Liver (tissue), 9 donors: ENCODE data around the gene ERC1. TPM values are rescaled to one million over a fixed set of nuclear protein-coding genes. Genes with fewer than 3 reads are reported as not detected.

Source experiments
- DNase-seq: peaks from one replicate; pipeline ENCODE4 v3.0.0-alpha.2; 2017; ENCODE audit warnings: low spot score
- H3K27ac ChIP-seq, 2 donors: one replicate each; pipeline ENCODE4 v1.7.0; 2013; ENCODE audit warnings: inconsistent platforms in 2 of 2, low read length in 2 of 2, control low read depth in 1 of 2, low read depth in 1 of 2, mild to moderate bottlenecking in 1 of 2
- H3K27me3 ChIP-seq, 4 donors: one replicate each; pipeline versions ENCODE4 v1.6.1 to v1.7.0; 2013; ENCODE audit warnings: low read length in 3 of 4, inconsistent platforms in 1 of 4, mild to moderate bottlenecking in 1 of 4, moderate library complexity in 1 of 4; ENCODE audit not compliant: control insufficient read depth in 4 of 4, insufficient read depth in 4 of 4
- H3K36me3 ChIP-seq, 4 donors: one replicate each; pipeline versions ENCODE4 v1.6.1 to v1.7.0; 2013; ENCODE audit warnings: low read length in 3 of 4, mild to moderate bottlenecking in 3 of 4, low read depth in 1 of 4, moderate library complexity in 1 of 4; ENCODE audit not compliant: control insufficient read depth in 4 of 4, insufficient read depth in 3 of 4
- H3K4me1 ChIP-seq, 4 donors: one replicate each; pipeline versions ENCODE4 v1.6.1 to v1.7.0; 2013; ENCODE audit warnings: low read length in 3 of 4, mild to moderate bottlenecking in 3 of 4, moderate library complexity in 1 of 4; ENCODE audit not compliant: control insufficient read depth in 4 of 4, insufficient read depth in 4 of 4
- H3K4me3 ChIP-seq, 3 donors: one replicate each; pipeline versions ENCODE4 v1.6.1 to v1.7.0; 2013; ENCODE audit warnings: low read length in 3 of 3, control low read depth in 1 of 3, low read depth in 1 of 3, mild to moderate bottlenecking in 1 of 3
- H3K9ac ChIP-seq, 2 donors: one replicate each; pipeline ENCODE4 v1.7.0; 2013; ENCODE audit warnings: low read length in 2 of 2, mild to moderate bottlenecking in 2 of 2, moderate library complexity in 2 of 2, control low read depth in 1 of 2, low read depth in 1 of 2
- H3K9me3 ChIP-seq, 4 donors: one replicate each; pipeline versions ENCODE4 v1.6.1 to v1.7.0; 2013; ENCODE audit warnings: low read length in 3 of 4; ENCODE audit not compliant: control insufficient read depth in 4 of 4
- EGR1 ChIP-seq, 2 donors: IDR thresholded peaks; 2 replicates each; pipeline ENCODE4 v1.6.1; 2016 to 2018; ENCODE audit warnings: antibody characterized with exemption in 2 of 2, low read depth in 2 of 2
- FOXA1 ChIP-seq: IDR thresholded peaks from 2 replicates; pipeline ENCODE4 v1.6.1; 2016; ENCODE audit warnings: antibody characterized with exemption
- FOXA2 ChIP-seq: IDR thresholded peaks from 2 replicates; pipeline ENCODE4 v1.6.1; 2016; ENCODE audit warnings: antibody characterized with exemption
- GABPA ChIP-seq, 2 donors: IDR thresholded peaks in 1 of 2; conservative IDR thresholded peaks in 1 of 2; 2 replicates each; pipeline ENCODE4 v1.6.1; 2016; ENCODE audit warnings: antibody characterized with exemption in 2 of 2, mild to moderate bottlenecking in 1 of 2, moderate library complexity in 1 of 2
- HNF4A ChIP-seq, 2 donors: conservative IDR thresholded peaks; 2 replicates each; pipeline ENCODE4 v1.6.1; 2016; ENCODE audit warnings: antibody characterized with exemption in 2 of 2, mild to moderate bottlenecking in 2 of 2
- HNF4G ChIP-seq: IDR thresholded peaks from 2 replicates; pipeline ENCODE4 v1.6.1; 2016; ENCODE audit warnings: antibody characterized with exemption
- JUND ChIP-seq, 2 donors: IDR thresholded peaks; 2 replicates each; pipeline ENCODE4 v1.6.1; 2016; ENCODE audit warnings: antibody characterized with exemption in 2 of 2
- NR2F2 ChIP-seq: IDR thresholded peaks from 2 replicates; pipeline ENCODE4 v1.6.1; 2016; ENCODE audit warnings: antibody characterized with exemption
- RAD21 ChIP-seq, 2 donors: IDR thresholded peaks; 2 replicates each; pipeline ENCODE4 v1.6.1; 2016; ENCODE audit warnings: antibody characterized with exemption in 2 of 2, mild to moderate bottlenecking in 2 of 2
- RXRA ChIP-seq, 2 donors: IDR thresholded peaks; 2 replicates each; pipeline ENCODE4 v1.6.1; 2017 to 2018; ENCODE audit warnings: antibody characterized with exemption in 2 of 2, mild to moderate bottlenecking in 1 of 2
- SP1 ChIP-seq: IDR thresholded peaks from 2 replicates; pipeline ENCODE4 v1.6.1; 2018; ENCODE audit warnings: antibody characterized with exemption, mild to moderate bottlenecking
- TAF1 ChIP-seq: conservative IDR thresholded peaks from 2 replicates; pipeline ENCODE4 v1.6.1; 2016; ENCODE audit warnings: antibody characterized with exemption, mild to moderate bottlenecking
- YY1 ChIP-seq: IDR thresholded peaks from 2 replicates; pipeline ENCODE4 v1.6.1; 2016; ENCODE audit warnings: antibody characterized with exemption, mild to moderate bottlenecking
- WGBS: extraction: QIAGEN DNeasy Blood & Tissue Kit; methylation state at CpG from one replicate; pipeline ENCODE4 v1.1.7; 2013; 5-methylcytosine and 5-hydroxymethylcytosine counted together
- polyA plus RNA-seq, 2 donors: library from polyadenylated mRNA; stranded (reverse) in 1 of 2; unstranded in 1 of 2; fragments of 200-250 nt in 1 of 2; fragments of >200 nt in 1 of 2; fragmentation: Nextera tagmentation in 1 of 2; extraction: Ambion mirVana in 1 of 2; gene quantifications; one replicate each; pipeline versions ENCODE4 v1.2.1 to v1.2.3, GENCODE V29; 2013 to 2015
- total RNA-seq, 2 donors: library from RNA; depleted of rRNA; stranded (reverse); fragments of >200 nt; gene quantifications; one replicate each; pipeline ENCODE4 v1.2.3, GENCODE V29; 2014
- TF ChIP-seq, protein P1 (sequence below): IDR thresholded peaks from 2 replicates; pipeline ENCODE4 v1.6.1; 2016; ENCODE audit warnings: antibody characterized with exemption, mild to moderate bottlenecking
- TF ChIP-seq, protein P2 (sequence below): fragments of 150-350 bp; IDR thresholded peaks from 2 replicates; pipeline ENCODE4 v1.5.1; 2017; ENCODE audit warnings: improper control_type of control experiment, low read depth, low read length; ENCODE audit not compliant: missing input control
- TF ChIP-seq, protein P3 (sequence below): IDR thresholded peaks from 2 replicates; pipeline ENCODE4 v1.6.1; 2016; ENCODE audit warnings: antibody characterized with exemption
- TF ChIP-seq, protein P4 (sequence below): IDR thresholded peaks from 2 replicates; pipeline ENCODE4 v1.6.1; 2016; ENCODE audit warnings: antibody characterized with exemption
- TF ChIP-seq, protein P5 (sequence below): IDR thresholded peaks from 2 replicates; pipeline ENCODE4 v1.6.1; 2016; ENCODE audit warnings: antibody characterized with exemption
- donor health status: healthy.
- donor health status: healthy.
- donor health status: healthy.
- donor health status: healthy.
- donor health status: healthy.

ERC1 gene
- total and polyA plus RNA-seq, 4 donors: 6.2 to 50.2 (median 10.3) TPM

DNA sequence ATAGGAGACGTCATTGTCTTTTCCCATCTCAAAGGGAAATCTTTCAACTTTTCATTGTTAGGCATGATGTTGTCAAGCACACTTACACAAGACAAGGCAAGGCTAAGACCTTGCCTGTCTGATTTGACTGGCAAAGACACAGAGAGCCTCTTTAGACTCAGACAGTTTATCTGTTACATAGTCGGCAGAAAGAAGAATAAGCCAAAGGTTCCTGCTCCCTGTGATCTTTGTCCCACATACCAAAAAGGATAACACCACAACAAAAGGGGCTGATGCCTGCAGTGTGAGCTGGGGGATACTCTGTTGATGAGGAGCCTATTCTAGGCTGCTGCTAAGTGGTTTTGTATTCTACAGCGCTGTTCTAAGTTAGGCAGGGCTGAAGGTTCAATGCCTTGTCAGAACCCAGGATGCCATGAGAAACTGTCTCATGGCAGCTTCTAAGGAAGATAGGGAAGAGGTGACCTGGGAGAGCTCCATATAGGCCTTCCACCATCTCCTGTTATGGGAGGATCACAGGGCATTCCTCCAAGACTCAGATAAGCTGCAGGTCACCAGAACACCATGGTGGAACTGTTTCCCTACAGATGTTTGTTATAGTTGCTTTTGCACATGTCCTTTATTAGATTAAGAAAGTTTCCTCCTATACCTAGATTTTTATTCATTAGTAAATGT is 12.7 kb downstream of the ERC1 start:
- H3K4me3 ChIP-seq: no peak overlapping the region
- H3K27ac ChIP-seq: no peak overlapping the region
- TF ChIP-seq HNF4G (no peak), FOXA2 (no peak), EGR1 (IDR thresholded peaks at IDR 0.05; ENCODE audit: low read depth in 2 of 2) (no peak), HNF4A (conservative IDR thresholded peaks at IDR 0.05) (no peak), YY1 (no peak), FOXA1 (no peak), RAD21 (IDR thresholded peaks at IDR 0.05) (no peak), NR2F2 (no peak), TAF1 (no peak), RXRA (IDR thresholded peaks at IDR 0.05) (no peak), SP1 (no peak), GABPA (IDR thresholded peaks at IDR 0.05 in 1 of 2, conservative IDR thresholded peaks at IDR 0.05 in 1 of 2) (no peak), JUND (IDR thresholded peaks at IDR 0.05) (no peak)
- TF ChIP-seq, protein P1, sequence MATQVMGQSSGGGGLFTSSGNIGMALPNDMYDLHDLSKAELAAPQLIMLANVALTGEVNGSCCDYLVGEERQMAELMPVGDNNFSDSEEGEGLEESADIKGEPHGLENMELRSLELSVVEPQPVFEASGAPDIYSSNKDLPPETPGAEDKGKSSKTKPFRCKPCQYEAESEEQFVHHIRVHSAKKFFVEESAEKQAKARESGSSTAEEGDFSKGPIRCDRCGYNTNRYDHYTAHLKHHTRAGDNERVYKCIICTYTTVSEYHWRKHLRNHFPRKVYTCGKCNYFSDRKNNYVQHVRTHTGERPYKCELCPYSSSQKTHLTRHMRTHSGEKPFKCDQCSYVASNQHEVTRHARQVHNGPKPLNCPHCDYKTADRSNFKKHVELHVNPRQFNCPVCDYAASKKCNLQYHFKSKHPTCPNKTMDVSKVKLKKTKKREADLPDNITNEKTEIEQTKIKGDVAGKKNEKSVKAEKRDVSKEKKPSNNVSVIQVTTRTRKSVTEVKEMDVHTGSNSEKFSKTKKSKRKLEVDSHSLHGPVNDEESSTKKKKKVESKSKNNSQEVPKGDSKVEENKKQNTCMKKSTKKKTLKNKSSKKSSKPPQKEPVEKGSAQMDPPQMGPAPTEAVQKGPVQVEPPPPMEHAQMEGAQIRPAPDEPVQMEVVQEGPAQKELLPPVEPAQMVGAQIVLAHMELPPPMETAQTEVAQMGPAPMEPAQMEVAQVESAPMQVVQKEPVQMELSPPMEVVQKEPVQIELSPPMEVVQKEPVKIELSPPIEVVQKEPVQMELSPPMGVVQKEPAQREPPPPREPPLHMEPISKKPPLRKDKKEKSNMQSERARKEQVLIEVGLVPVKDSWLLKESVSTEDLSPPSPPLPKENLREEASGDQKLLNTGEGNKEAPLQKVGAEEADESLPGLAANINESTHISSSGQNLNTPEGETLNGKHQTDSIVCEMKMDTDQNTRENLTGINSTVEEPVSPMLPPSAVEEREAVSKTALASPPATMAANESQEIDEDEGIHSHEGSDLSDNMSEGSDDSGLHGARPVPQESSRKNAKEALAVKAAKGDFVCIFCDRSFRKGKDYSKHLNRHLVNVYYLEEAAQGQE: no peak
- TF ChIP-seq, protein P2, sequence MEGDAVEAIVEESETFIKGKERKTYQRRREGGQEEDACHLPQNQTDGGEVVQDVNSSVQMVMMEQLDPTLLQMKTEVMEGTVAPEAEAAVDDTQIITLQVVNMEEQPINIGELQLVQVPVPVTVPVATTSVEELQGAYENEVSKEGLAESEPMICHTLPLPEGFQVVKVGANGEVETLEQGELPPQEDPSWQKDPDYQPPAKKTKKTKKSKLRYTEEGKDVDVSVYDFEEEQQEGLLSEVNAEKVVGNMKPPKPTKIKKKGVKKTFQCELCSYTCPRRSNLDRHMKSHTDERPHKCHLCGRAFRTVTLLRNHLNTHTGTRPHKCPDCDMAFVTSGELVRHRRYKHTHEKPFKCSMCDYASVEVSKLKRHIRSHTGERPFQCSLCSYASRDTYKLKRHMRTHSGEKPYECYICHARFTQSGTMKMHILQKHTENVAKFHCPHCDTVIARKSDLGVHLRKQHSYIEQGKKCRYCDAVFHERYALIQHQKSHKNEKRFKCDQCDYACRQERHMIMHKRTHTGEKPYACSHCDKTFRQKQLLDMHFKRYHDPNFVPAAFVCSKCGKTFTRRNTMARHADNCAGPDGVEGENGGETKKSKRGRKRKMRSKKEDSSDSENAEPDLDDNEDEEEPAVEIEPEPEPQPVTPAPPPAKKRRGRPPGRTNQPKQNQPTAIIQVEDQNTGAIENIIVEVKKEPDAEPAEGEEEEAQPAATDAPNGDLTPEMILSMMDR: no peak
- TF ChIP-seq, protein P3, sequence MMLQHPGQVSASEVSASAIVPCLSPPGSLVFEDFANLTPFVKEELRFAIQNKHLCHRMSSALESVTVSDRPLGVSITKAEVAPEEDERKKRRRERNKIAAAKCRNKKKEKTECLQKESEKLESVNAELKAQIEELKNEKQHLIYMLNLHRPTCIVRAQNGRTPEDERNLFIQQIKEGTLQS: no peak
- TF ChIP-seq, protein P4, sequence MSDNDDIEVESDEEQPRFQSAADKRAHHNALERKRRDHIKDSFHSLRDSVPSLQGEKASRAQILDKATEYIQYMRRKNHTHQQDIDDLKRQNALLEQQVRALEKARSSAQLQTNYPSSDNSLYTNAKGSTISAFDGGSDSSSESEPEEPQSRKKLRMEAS: no peak
- TF ChIP-seq, protein P5, sequence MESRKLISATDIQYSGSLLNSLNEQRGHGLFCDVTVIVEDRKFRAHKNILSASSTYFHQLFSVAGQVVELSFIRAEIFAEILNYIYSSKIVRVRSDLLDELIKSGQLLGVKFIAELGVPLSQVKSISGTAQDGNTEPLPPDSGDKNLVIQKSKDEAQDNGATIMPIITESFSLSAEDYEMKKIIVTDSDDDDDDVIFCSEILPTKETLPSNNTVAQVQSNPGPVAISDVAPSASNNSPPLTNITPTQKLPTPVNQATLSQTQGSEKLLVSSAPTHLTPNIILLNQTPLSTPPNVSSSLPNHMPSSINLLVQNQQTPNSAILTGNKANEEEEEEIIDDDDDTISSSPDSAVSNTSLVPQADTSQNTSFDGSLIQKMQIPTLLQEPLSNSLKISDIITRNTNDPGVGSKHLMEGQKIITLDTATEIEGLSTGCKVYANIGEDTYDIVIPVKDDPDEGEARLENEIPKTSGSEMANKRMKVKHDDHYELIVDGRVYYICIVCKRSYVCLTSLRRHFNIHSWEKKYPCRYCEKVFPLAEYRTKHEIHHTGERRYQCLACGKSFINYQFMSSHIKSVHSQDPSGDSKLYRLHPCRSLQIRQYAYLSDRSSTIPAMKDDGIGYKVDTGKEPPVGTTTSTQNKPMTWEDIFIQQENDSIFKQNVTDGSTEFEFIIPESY: no peak
- no peak overlapping the region for H3K9ac ChIP-seq
- H3K4me1 ChIP-seq: peaks cover 0 to 6% (median 3%) of the 10 kb centered on the region in 4 donors
- H3K9me3 ChIP-seq: no peaks in the 10 kb centered on the region
- 65% methylated on average over 3 of the region's 3 CpGs for WGBS
- H3K36me3 ChIP-seq: no peaks in the 10 kb centered on the region
- H3K27me3 ChIP-seq: no peaks in the 10 kb centered on the region
- DNase-seq: no peak
